C4-2B (cell line): ENCODE results near the gene SPATS2L.
A peak's percentile ranks its signal among the peaks of the same experiment; 100 is the strongest.

Experiments used
- H3K27ac ChIP-seq: fragments of 450-650 bp; 2 replicates; pipeline ENCODE4 v1.5.1; 2017
- ZFX ChIP-seq: fragments of 450-650 bp; IDR thresholded peaks from 2 replicates; pipeline ENCODE4 v1.6.1; 2017
- TF ChIP-seq, protein P1 (sequence below): fragments of 450-650 bp; conservative IDR thresholded peaks from 2 replicates; pipeline ENCODE4 v1.5.1; 2017; ENCODE audit warnings: mild to moderate bottlenecking

Gene SPATS2L

DNA sequence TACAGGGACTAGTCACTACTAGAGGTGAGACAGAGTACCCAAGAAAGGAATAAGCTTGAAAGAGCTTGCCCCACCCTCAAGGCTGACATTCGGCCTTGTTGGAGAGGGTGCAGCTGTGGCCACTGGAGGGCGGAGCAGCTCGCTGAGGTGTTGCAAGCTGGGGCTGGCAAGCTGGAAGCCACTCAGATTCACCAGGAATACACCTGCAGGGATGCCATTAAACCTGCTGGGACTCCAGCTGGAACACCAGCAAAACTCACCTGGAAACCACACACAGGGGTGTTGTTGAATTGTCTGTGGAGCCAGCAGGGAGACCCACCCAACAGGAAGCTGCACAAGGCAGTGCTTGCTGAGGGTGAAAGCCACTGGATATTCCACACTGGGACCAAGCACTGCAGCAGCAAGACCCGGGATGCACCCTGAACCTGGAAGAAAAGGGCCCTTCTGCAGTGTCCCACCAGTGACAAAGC lies 177.3 kb downstream of the SPATS2L start:
- TF ChIP-seq, protein P1, sequence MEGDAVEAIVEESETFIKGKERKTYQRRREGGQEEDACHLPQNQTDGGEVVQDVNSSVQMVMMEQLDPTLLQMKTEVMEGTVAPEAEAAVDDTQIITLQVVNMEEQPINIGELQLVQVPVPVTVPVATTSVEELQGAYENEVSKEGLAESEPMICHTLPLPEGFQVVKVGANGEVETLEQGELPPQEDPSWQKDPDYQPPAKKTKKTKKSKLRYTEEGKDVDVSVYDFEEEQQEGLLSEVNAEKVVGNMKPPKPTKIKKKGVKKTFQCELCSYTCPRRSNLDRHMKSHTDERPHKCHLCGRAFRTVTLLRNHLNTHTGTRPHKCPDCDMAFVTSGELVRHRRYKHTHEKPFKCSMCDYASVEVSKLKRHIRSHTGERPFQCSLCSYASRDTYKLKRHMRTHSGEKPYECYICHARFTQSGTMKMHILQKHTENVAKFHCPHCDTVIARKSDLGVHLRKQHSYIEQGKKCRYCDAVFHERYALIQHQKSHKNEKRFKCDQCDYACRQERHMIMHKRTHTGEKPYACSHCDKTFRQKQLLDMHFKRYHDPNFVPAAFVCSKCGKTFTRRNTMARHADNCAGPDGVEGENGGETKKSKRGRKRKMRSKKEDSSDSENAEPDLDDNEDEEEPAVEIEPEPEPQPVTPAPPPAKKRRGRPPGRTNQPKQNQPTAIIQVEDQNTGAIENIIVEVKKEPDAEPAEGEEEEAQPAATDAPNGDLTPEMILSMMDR: peak; percentile 71
- no peak for TF ChIP-seq ZFX
- H3K27ac ChIP-seq: no peak overlapping the region

DNA sequence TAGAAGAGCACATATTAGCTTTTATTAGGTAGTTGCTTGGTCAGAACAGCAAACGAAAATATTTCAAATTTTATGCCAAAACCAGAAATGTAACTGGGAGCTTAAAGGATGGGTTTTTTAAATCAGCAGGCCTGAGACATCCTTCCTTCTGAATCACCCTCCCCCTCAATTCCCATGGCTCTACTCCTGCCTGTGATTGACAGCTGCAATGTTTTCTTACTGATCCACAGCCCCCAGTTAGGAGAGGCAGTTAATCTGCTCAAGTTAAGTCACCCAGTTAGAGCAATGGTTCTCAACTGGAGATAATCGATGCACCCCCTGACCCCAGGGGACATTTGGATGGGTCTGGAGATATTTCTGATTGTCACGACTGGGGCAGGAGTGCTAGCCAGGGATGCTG lies 178.4 kb downstream of the SPATS2L start:
- TF ChIP-seq, protein P1: no peak
- TF ChIP-seq ZFX: no peak
- no peak overlapping the region for H3K27ac ChIP-seq

DNA sequence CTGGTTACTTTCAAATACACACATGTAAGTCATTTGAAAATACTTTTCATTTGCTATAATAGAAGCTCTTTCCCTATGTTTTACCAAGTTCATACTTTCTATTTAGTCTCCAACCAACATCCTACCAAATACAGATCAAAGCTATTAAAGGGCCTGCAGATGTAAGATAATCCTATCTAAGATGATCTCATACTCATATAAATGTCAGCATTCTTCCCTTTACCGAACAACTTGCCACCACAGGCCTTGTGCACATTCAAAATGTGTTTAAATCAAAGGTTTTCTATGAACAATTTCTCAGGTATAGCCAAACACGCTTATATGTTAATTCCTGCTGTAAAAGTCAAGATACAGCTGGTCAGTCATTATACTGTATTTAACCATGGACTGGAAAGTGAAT lies 180.0 kb downstream of the SPATS2L start:
- no peak overlapping the region for H3K27ac ChIP-seq
- TF ChIP-seq, protein P1: no peak
- TF ChIP-seq ZFX: no peak

DNA sequence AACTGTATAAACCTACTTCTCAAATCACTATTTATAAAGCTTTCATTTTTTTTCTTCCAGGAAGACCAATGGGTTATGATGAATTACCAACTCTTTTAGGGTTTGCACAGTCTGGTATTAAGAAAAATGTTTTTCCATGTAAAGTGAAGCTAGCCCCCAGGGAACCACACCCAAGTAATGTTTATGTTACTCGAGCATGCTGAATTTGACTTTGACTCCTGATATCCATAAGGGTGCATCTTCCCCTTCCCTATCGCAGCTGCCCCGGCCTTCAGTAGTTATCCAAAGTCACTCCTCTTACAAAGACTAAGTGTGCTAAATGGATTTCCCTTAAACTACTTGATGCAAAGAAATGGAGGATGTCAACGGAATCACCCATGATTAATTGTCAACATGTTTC lies 181.7 kb downstream of the SPATS2L start:
- no peak overlapping the region for H3K27ac ChIP-seq
- TF ChIP-seq ZFX: no peak
- TF ChIP-seq, protein P1: no peak

DNA sequence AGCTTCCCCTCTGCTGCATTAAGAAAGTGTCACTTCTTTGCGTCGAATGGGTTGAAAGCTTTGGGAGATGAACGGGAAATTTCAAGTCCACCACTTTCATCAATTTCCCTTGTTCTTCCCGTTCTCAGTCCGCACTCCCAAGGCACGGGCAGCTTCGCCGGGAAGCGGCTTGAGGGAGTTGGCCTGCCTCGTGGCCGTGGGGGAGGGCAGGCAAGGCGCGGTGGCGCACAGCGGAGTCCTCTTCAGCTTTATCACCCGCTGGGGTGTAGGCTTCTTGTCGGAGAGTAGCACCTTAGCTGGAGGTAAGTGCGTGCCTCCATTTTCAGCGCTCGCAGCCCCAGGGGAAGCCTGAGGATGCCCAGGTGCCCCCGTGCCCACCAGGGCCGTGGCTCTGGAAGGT lies 183.5 kb downstream of the SPATS2L start:
- H3K27ac ChIP-seq: no peak overlapping the region
- TF ChIP-seq ZFX: no peak

DNA sequence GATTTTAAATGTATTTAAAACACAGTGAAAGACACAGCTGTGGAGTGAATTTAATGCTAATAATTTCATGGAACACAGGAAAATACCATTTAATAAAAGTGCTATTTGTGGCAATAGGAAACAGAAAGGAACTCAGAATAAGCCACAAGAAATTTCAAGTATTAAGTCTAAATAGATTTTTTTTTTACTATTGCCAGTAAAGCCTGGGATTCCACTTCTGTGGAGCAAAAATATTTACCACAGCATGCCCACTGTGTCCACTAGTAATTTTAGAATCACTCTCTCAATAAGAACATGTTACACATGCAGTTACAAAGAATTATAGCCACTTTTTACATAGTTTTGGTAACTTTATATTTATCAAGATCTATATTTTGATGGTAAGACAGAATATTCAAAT lies 186.2 kb downstream of the SPATS2L start:
- no peak overlapping the region for H3K27ac ChIP-seq
- no peak for TF ChIP-seq ZFX
- TF ChIP-seq, protein P1: no peak

DNA sequence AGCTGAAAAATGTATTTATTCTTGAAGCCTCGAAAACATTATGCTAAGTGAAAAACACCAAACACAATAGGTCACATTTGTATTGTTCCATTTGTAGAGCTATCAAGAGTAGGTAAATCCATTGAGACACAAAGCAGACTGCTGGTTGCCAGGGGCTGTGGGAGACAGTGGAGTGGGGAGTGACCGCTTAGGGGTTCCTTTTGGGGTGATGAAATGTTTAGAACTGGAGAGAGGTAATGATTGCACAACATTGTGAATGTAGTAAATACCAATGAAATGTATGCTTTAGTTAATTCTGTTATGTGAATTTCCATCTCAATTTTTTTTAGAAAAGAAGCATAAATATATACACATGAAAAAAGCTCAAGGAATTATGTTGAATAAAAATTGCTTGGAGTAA lies 187.6 kb downstream of the SPATS2L start:
- H3K27ac ChIP-seq: no peak overlapping the region
- TF ChIP-seq, protein P1: no peak
- no peak for TF ChIP-seq ZFX

DNA sequence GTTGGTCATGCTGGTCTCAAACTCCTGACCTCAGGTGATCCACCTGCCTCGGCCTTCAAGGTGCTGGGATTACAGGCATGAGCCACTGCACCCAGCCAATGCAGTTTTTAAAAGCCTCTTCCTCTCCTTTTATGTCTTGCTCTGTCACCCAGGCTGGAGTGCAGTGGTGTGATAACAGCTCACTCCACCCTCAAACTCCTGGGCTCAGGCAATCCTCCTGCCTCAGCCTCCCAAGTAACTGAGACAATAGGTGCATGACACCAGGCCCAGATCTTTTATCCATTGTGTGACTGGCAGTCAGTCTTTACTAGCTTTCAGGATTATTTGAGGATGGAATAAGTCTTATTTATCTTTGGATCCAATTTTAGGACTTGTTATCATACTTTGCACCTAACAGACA lies 190.2 kb downstream of the SPATS2L start:
- H3K27ac ChIP-seq: no peak overlapping the region
- TF ChIP-seq, protein P1: no peak
- TF ChIP-seq ZFX: no peak
